CD4-positive, alpha-beta T cell treated with Interleukin-4 for 4 hours (primary cell): Measurements from ENCODE around the gene SRRM1.
"Not testable (repeated sequence)": the region's sequence is repeated elsewhere in the genome, so short reads cannot be mapped to it uniquely, and the experiment has no call there.

Source experiments
- DNase-seq: peaks from one replicate; pipeline ENCODE4 v3.0.0-alpha.2; 2020

Gene SRRM1

GRCh38 chr1:24648919-24649318, 5.8 kb downstream of the SRRM1 start:
- DNase-seq: no peak

- DNase-seq: no peak
Observed at GRCh38 chr1:24652382-24652781, 9.3 kb downstream of the SRRM1 start.

DNA sequence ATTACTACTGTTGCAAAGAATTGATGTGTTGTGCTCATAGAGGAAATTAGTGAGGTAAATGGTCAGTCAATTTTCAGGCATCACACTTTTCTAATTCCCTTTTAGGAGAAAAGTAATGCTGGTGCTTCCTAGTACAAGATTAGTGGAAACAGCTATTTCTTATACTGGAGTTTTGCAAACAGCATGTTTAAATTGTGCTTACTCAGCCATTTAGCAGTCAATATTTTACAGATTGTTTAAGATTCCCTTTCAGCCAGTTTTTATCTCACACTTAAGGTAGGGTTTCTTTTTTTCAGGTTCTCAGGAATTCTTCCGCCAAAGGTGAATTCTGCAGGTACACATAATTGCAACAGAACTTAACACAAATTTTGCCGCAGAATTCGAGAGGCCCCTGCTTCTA, 10.9 kb downstream of the SRRM1 start:
- no peak for DNase-seq

GRCh38 chr1:24656046-24656445, 12.9 kb downstream of the SRRM1 start:
- no peak for DNase-seq

DNA sequence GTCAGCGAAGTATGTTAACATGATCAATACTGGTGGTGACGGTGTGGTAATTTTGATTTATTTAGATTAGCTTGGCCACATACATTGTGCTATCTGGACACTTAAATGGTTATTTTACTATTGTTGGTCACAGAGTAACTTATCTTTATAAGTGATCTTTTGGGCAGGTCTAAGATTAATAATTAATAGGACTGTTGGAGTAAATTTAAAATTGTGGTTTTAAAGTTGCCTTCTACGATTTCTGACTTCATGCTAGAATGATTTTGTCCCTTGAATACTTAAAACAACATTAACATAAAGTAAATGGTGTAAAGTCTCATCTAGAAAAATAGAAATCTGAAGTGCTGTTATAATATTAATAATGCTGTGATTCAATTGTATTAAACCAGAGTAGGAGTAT, 14.7 kb downstream of the SRRM1 start:
- no peak for DNase-seq

- no peak for DNase-seq
Observed at GRCh38 chr1:24659166-24659904, 16.2 kb downstream of the SRRM1 start.

DNA sequence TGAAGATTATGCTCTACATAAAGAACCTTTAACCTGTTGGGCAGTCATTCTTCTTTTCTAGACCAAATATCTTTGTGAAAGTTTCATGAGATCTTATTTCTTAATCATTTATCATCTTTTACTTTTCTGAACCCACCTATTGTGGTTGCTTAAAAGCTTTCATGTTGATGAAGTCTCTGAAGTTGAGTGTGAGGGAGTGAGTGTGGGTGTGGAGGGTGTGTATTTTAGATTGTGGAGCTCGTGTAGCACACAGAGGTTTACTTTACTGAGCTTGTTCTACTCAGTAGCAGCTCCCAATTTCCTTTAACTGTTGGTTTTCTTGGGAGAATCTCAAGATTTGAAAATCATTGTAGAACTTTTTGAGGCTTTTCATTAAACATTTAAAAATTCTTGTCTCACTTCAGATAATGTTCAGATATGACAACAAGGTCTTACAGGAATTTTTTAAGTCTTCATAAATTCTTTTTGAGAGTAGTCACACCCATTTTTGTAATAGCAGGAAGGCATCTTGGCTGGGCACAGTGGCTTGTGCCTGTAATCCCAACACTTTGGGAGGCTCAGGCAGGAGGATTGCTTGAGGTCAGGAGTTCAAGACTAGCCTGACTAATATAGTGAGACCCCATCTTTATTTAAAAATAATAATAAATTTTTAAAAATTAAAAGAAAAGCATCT, 17.0 kb downstream of the SRRM1 start:
- DNase-seq: no peak

DNA sequence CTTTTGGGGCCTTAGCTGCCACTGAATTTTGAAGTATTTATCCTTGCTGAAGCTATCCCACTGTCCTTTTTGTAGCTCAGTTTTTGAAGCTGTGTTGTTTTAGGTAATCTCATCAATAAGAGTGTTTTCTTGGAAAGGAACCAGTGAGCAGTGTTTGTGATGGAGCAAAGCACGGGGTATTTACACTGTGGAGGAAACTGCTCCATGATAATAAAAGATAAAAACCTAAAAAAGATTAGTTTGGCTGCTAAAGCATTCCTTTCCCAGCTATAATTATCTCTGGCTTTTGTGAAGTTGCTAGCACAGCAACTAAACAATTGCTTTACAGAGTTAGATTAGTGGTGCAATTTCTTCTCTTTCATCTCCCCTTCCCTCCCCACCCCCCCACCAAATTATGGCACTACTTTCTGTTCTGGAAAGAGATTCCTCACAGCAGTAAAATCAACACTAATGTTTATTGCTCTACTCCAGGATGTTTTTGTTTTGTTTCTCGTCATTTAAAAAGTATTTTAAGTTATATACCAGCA, 21.5 kb downstream of the SRRM1 start:
- DNase-seq: no peak

DNA sequence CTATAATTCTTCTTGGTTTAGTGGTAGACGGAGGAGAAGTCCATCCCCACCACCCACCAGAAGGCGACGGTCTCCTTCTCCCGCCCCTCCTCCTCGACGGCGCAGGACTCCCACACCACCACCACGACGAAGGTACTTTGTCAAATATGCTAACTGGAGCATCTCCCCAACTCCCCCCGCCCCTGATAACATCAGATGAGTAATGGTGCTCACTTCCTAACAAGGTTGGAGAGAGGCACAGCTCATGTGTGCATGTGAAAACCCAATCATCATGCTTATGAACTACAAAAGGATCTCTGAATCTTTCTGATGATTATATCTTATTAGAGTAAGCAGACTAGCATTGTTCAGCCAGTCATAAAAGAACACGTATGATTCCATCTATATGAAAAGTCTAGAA, 23.7 kb downstream of the SRRM1 start:
- DNase-seq: no peak

- not testable (repeated sequence) for DNase-seq
Observed at GRCh38 chr1:24671372-24671771, 28.3 kb downstream of the SRRM1 start.

DNA sequence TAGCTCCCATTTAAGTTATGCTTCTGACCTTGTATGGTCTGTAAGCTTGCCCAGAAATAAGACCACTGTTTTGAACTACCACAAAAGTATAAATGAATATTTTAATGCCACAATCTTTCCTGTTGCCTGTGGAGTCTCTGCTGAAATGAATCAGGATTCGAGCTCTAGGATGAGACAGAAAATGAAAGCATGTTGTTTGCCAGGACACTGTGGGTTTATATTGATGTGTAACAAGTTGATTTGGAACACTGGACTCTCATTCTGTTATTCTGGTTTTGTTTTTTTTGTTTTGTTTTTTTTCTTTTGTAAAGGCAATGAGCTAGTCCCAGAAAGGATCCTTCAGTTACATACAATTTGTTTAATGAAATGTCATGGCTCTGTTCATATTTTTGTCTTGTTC, 29.6 kb downstream of the SRRM1 start:
- DNase-seq: not testable (repeated sequence)

- DNase-seq: no peak
Observed at GRCh38 chr1:24673341-24673740, 30.2 kb downstream of the SRRM1 start.

DNA sequence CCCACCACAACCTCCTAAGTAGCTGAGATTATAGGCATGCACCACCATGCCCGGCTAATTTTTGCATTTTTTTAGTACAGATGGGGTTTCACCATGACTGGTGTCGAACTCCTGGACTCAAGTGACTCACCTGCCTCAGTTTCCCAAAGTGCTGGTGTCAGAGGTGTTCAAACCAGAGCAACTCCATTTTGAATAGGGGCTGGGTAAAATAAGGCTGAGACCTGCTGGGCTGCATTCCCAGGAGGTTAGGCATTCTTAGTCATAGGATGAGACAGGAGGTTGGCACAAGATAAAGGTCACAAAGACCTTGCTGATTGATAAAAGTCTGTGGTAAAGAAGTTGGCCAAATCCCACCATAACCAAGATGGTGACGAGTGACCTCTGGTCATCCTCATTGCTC, 35.3 kb downstream of the SRRM1 start:
- not testable (repeated sequence) for DNase-seq

DNA sequence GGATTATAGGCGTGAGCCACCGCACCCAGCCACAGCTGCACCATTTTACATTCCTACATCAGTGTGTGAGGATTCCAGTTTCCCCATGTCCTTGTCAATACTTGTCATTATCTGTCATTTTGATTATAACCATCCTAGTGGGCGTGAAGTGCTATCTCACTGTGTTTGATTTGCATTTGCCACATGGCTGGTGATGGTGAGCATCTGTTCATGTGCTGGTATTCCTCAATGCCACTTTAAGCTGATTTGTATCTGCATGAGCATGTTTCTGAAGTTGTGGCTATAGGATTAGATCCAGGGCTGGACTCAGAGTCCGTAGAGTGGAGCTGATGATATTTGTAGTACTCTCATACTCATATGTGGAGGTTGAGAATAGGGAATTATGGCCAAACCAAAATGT, 36.6 kb downstream of the SRRM1 start:
- DNase-seq: no peak

- DNase-seq: no peak
Observed at GRCh38 chr1:24683713-24684162, 40.6 kb downstream of the SRRM1 start.

DNA sequence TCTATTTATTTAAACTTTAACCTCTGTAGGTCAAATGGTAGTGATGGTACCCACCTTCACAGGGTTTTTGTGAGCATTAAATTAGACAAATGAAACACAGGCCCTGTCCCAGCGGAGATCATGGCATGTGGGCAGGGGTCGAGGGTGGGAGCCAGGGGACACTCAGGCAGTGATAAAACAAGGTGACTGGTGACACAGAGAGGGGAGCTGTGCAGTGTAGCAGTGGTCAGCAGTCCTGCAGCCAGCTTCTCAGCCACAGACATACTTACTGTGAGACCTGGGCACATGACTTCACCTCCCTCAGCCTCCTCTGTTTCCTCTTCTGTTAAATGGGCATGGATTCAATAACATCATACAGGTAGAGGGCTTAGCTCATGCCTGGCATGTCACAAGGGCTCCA, 44.9 kb downstream of the SRRM1 start:
- DNase-seq: no peak

- peak; percentile 52 for DNase-seq
Observed at GRCh38 chr1:24688621-24689195, 45.6 kb downstream of the SRRM1 start.

DNA sequence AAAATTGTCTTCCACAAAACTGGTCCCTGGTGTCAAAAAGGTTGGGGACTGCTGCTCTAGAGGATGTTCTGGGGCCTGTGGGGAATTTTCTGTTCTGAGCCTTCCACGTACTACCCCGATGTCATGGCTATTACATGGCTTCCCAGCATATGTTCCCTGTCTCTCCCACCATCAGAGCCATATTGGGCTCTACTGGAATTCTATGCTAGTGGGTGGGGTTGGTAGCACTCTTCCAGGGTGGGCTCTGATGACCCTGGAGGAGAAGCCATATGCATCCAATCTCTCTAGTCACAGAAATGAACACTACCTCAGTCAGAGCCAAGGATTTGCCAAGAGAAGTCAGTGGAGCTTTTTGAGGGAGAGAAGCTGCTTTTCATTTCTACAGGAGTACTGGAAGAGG, 47.9 kb downstream of the SRRM1 start:
- DNase-seq: no peak

- no peak for DNase-seq
Observed at GRCh38 chr1:24692351-24692980, 49.4 kb downstream of the SRRM1 start.

DNA sequence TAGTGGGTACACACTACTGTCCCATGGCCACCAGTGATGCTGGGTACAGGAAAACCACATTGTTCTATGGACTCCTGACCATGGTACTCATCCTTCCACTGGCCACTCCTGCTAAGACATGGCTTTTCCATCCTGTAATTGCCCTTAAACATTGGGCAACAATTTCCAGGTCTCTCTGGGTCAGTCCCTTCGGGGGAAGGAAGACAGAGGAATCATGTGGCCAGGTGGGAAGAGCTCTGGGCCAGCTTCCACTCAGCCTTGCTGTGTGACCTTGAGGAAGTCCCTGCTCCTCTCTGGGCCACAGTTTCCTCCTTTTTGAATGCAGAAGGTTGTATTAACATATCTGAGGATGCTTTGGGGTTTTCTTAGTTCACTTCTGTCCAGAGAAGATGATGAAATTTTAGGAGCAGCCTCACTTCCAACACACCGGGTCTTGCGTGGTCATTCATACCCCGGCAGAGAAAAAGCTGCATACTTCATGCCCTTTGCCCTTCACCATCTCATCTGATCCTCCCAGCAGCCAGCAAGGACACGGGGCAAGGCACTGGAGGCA, 50.8 kb downstream of the SRRM1 start:
- no peak for DNase-seq

- DNase-seq: peak; percentile 16
Observed at GRCh38 chr1:24694380-24694843, 51.3 kb downstream of the SRRM1 start.

DNA sequence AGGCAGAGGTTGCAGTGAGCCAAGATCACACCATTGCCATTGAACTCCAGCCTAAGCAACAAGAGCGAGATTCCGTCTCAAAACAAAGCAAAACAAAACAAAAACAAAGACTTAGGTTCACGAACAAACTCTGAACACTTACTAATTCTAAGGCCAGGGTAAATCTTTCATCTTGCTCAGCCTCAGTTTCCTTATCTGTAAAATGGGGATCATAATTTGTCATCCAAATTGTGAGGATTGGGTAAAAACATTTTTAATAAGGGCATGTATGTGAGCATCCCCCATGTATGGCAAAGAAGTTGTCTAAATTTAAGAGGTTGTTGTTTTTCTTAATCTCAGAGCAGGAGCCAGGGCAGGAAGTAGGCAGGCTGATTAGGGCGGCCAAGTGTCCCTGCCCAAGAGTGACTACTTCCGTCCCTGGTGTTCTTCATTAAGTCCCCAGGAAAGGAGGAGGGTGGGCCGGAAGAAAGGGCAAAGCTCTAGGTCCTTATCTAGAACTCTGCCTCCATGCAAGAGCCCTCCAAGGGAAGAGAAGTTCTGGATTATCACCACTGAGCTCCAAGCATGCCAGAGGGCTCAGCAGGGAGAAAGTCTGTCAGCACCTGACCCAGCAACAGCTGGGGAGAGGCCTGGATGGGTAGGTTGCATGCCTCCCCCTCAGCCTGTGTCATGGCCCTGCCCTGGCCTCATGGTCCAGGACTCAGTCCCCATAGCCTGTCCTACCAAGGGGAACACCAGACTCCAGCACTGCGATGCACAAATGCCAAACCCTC, 52.3 kb downstream of the SRRM1 start:
- DNase-seq: peak; percentile 11
